ENCODE results near the gene CYP26B1.

GRCh38 chr2:72133721-72134407 lies 13.8 kb downstream of the CYP26B1 start:
- TF ChIP-seq CTCF (IDR thresholded peaks at IDR 0.05 in 8 of 11, conservative IDR thresholded peaks at IDR 0.05 in 3 of 11) (no peak), POLR2AphosphoS5 (IDR thresholded peaks at IDR 0.05) (no peak)

Data from spleen (tissue), 7 donors.